Upper lobe of right lung (tissue), 1 donor: ENCODE results near the gene CHMP2A. TPM values are rescaled to one million over a fixed set of nuclear protein-coding genes. Genes with fewer than 3 reads are reported as not detected.
A peak's percentile ranks its signal among the peaks of the same experiment; 100 is the strongest.
"Not testable (repeated sequence)": the region's sequence is repeated elsewhere in the genome, so short reads cannot be mapped to it uniquely, and the experiment has no call there.

Source experiments
- ATAC-seq: fragments of 200-7000 bp; cut with Tn5 transposase; one replicate; pipeline ENCODE4 v1.9.1; 2020; ENCODE audit warnings: mild to moderate bottlenecking, moderate library complexity
- DNase-seq: peaks from one replicate; pipeline ENCODE4 v3.0.0-alpha.2; 2020
- H3K27ac ChIP-seq: fragments of 200-600 bp; one replicate; pipeline ENCODE4 v1.8.0; 2022
- H3K27me3 ChIP-seq: fragments of 200-600 bp; one replicate; pipeline ENCODE4 v1.8.0; 2022; ENCODE audit warnings: mild to moderate bottlenecking
- H3K36me3 ChIP-seq: fragments of 200-600 bp; one replicate; pipeline ENCODE4 v1.8.0; 2022
- H3K4me1 ChIP-seq: fragments of 200-600 bp; one replicate; pipeline ENCODE4 v1.8.0; 2022
- H3K4me3 ChIP-seq: fragments of 200-600 bp; one replicate; pipeline ENCODE4 v1.8.0; 2022; ENCODE audit warnings: mild to moderate bottlenecking
- H3K9me3 ChIP-seq: fragments of 200-600 bp; one replicate; pipeline ENCODE4 v1.8.0; 2022
- intact Hi-C: fragments of 100-400 bp; cut with DNase I; formaldehyde crosslinking; loops from one replicate; pipeline ENCODE4 v1.11.0; 2022
- total RNA-seq: library from RNA; stranded (reverse); fragmentation: NEBNext Ultra II Directional; extraction: Animal tissue kit (Norgen Biotek cat#: 25700); gene quantifications from one replicate; pipeline ENCODE4 v1.2.1, GENCODE V29; 2021
- TF ChIP-seq, protein P1 (sequence below): fragments of 200-600 bp; IDR thresholded peaks from one replicate; pipeline ENCODE4 v1.8.0; 2022; ENCODE audit warnings: antibody characterized with exemption
- donor health status: DM: no; HTN: yes; CAD: no; lungs with severe emphysema.

CHMP2A gene
- total RNA-seq, 1 donor from 2014 or later, result 96.5 TPM

GRCh38 chr19:58582985-58583384 is 28.1 kb upstream of the CHMP2A start:
- no peak for ATAC-seq
- Histone ChIP-seq H3K9me3 (no peaks in the 10 kb centered on the region), H3K27ac (no peak overlapping the region), H3K4me1 (peaks cover 6% of the 10 kb centered on the region), H3K36me3 (peaks cover 19% of the 10 kb centered on the region), H3K4me3 (no peak overlapping the region), H3K27me3 (no peaks in the 10 kb centered on the region)
- peak; percentile 38 for DNase-seq
- intact Hi-C loops, result no loop called here
- TF ChIP-seq, protein P1, sequence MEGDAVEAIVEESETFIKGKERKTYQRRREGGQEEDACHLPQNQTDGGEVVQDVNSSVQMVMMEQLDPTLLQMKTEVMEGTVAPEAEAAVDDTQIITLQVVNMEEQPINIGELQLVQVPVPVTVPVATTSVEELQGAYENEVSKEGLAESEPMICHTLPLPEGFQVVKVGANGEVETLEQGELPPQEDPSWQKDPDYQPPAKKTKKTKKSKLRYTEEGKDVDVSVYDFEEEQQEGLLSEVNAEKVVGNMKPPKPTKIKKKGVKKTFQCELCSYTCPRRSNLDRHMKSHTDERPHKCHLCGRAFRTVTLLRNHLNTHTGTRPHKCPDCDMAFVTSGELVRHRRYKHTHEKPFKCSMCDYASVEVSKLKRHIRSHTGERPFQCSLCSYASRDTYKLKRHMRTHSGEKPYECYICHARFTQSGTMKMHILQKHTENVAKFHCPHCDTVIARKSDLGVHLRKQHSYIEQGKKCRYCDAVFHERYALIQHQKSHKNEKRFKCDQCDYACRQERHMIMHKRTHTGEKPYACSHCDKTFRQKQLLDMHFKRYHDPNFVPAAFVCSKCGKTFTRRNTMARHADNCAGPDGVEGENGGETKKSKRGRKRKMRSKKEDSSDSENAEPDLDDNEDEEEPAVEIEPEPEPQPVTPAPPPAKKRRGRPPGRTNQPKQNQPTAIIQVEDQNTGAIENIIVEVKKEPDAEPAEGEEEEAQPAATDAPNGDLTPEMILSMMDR, result no peak

DNA sequence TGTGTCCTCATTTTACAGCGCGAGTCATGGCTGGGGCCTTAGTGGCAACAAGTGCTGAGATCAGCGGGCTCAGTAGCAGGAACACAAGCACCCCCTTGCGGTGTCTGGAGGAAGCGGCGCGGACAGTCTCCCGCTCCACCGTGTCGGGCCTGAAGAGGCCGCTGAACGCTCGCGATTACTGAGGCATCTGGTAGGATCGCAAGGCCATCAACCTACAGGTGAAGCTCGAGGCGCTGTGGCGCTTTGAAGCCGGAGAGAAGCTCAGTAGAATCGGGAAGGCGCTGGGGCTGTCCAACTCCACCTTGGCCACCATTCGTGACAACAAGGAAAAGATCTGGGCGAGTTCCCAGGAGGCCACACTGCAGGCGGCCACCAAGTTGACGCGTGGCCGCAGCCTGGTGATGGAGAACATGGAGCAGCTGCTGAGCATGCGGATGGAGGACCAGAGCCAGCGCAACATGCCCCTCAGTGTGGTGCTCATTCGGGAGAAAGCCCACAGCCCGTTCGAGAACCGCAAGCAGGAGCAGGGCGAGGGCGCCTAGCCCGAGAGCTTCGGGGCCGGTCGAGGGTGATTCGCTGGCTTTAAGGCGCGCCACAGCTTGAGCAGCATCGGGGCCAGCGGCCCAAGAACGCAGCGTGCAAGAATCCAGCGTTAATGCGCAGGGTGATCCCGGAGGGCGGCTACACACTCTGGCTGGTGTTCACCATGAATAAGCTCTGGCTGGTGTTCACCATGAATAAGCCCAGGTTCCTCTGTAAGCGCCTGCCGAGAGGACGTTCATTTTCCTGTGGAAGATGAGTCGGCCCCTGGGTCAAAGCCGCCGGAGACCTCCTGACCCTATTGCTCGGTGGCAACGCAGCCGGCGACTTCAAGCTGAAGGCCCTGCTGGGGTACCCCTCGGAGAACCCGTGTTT is 26.6 kb upstream of the CHMP2A start:
- Histone ChIP-seq H3K27me3 (no peaks in the 10 kb centered on the region), H3K27ac (peak overlapping the region; percentile 53), H3K4me1 (peaks cover 6% of the 10 kb centered on the region), H3K36me3 (peaks cover 19% of the 10 kb centered on the region), H3K4me3 (no peak overlapping the region), H3K9me3 (no peaks in the 10 kb centered on the region)
- peak; percentile 93 for DNase-seq
- intact Hi-C loops, result no loop called here
- peak; percentile 98 for ATAC-seq
- TF ChIP-seq, protein P1, result peak; percentile 95

GRCh38 chr19:58579473-58580142 is 24.7 kb upstream of the CHMP2A start:
- TF ChIP-seq, protein P1, result no peak
- H3K4me1 ChIP-seq, result peaks cover 7% of the 10 kb centered on the region
- ATAC-seq, result no peak
- no peak overlapping the region for H3K27ac ChIP-seq
- intact Hi-C loops, result no loop called here
- DNase-seq, result peak; percentile 41
- H3K27me3 ChIP-seq, result no peaks in the 10 kb centered on the region
- H3K36me3 ChIP-seq, result peaks cover 19% of the 10 kb centered on the region
- H3K4me3 ChIP-seq, result no peak overlapping the region
- H3K9me3 ChIP-seq, result no peaks in the 10 kb centered on the region

DNA sequence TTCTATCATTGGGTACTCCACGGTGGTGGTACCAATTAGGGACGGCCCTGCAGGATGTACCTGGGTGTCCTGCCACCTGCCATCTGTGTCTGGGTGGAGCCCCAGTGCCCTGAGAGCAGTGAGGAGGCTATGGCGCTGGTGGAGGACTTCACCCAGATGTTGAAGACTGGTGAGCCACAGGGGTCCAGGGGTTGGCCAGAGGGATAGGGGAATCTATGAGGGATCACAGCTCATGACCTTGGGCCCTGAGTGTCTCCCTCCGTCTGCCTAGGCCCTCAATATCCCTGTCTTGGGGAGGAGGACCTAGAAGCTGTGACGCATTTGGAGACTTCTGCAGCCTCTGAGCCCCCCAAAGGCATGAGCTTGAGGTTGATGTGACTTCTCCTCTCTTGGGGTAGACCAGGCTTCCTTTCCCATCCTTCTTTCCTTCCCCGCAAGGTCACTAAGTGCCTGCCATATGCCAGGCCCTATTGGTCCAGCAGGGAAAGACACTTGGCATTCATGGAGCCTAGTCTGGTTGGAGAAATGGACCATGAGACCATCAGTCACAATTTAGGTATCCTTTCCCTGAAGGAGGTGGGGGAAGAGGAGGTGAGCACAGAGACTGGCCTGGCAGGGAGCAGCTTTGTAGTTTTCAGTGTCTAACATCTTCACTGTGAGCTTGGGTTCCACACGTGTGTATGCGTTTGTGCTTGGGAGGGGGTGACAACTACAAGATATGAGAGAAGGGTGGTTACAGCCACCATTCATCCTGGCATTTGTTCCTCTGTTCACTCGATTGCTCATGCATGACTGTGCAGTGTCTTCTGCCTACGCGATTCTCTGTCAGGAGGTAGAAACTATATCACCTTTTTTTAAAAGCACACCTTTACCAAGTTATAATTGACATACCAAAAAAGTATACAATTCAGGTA is 23.4 kb upstream of the CHMP2A start:
- intact Hi-C loops, result no loop called here
- Histone ChIP-seq H3K4me1 (peaks cover 13% of the 10 kb centered on the region), H3K9me3 (no peaks in the 10 kb centered on the region), H3K36me3 (peaks cover 13% of the 10 kb centered on the region), H3K27me3 (no peaks in the 10 kb centered on the region), H3K4me3 (no peak overlapping the region), H3K27ac (no peak overlapping the region)
- TF ChIP-seq, protein P1, result no peak
- ATAC-seq, result no peak
- DNase-seq, result peak; percentile 48

DNA sequence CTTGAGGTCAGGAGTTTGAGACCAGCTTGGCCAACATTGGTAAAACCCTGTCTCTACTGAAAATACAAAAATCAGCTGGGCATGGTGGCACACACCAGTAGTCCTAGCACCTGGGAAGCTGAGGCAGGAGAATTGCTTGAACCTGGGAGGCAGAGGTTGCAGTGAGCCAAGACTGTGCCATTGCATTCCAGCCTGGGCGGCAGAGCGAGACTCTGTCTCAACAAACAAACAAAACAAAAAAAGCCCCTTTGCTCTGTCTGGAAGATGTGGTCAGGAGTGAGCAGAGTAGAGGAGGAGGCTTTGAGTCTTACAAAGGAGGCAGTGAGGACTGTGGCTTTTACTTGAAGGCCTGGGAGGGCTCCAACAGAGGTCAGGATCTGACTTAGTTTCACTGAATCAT is 22.7 kb upstream of the CHMP2A start:
- intact Hi-C loops, DNase-seq: not testable (repeated sequence)

More for the DNA sequence above, 22.7 kb upstream of the CHMP2A start:
- not testable (repeated sequence) for ATAC-seq, H3K27ac ChIP-seq, H3K36me3 ChIP-seq, H3K9me3 ChIP-seq, H3K27me3 ChIP-seq, H3K4me3 ChIP-seq
- H3K4me1 ChIP-seq, result peaks cover 13% of the 10 kb centered on the region
